Measurements from ENCODE around the gene SYT1. TPM values are rescaled to one million over a fixed set of nuclear protein-coding genes. Genes with fewer than 3 reads are reported as not detected.

SYT1 gene
- total and polyA plus RNA-seq, 2 of the 4 experiments (the other 2 are of a cell fraction), result 2.8 to 3.0 TPM

DNA sequence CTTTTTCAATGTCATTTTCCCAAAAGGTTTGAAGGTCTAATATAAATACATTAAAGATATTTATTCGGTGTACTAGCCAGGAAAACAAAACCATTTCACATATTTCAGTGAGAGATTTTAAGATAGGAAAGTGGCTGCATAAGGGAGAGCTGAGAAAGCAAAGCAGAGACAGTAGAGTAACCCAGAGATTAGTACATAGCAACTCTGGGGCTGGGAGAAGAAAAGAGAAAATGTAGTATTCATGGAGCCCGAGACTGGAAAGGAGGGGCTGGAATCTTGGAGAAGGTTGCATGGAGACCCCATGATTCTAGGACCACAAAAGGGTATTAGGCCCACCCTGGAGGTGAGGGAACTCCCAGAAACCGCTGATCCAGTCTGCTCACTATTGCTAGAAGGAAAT, 589.2 kb downstream of the SYT1 start:
- Histone ChIP-seq H3K4me2 (ENCODE audit: low read depth, low read length) (peak overlapping the region; percentile 92; the same call in 1 of the 2 replicates), H3K27me3 (ENCODE audit: control insufficient read depth, insufficient read depth, low read length) (no peaks in the 10 kb centered on the region), H3K23ac (ENCODE audit: low read depth, low read length) (0 out of 2 replicates have a peak overlapping the region, but pooled peaks have one; percentile 37), H2AK5ac (ENCODE audit: low read depth, low read length) (no peak overlapping the region; the same call in 1 of the 2 replicates), H3K14ac (replicated peaks; ENCODE audit: low read depth, low read length) (peak overlapping the region; percentile 77), H4K20me1 (ENCODE audit: insufficient read depth, low read length) (no peaks in the 10 kb centered on the region), H4K91ac (ENCODE audit: insufficient read depth, low read depth, low read length) (no peak overlapping the region), H2AK9ac (replicated peaks; ENCODE audit: low read depth, low read length, poor library complexity) (no peak overlapping the region), H3K9me1 (ENCODE audit: insufficient read depth, low read length) (peaks cover 10% of the 10 kb centered on the region), H3K79me1 (ENCODE audit: low read depth in 1 of 2, low read length in 2 of 2) (no peaks in the 10 kb centered on the region), H2AFZ (replicated peaks; ENCODE audit: low read length, poor library complexity) (peak overlapping the region; percentile 7), H3K36me3 (ENCODE audit: control insufficient read depth, insufficient read depth, low read length) (no peaks in the 10 kb centered on the region), H3K27ac (ENCODE audit: insufficient read depth, low read length) (no peak overlapping the region), H2BK5ac (ENCODE audit: low read depth, low read length, poor library complexity, severe bottlenecking) (no peak overlapping the region), H3K18ac (ENCODE audit: low read depth, low read length) (peak overlapping the region; percentile 80), H4K5ac (ENCODE audit: low read depth, low read length) (peak overlapping the region; percentile 64; the same call in 1 of the 2 replicates), H2BK20ac (ENCODE audit: low read depth, low read length) (peak overlapping the region; percentile 80), H3K9ac (ENCODE audit: low read depth, low read length) (no peak overlapping the region), H3K9me3 (ENCODE audit: control insufficient read depth, insufficient read depth, low read length) (no peaks in the 10 kb centered on the region), H3K4me3 (ENCODE audit: insufficient read depth, low read depth, low read length) (no peak overlapping the region; the same call in 1 of the 2 replicates), H3K56ac (ENCODE audit: extremely low read depth, insufficient read depth, low read length) (no peak overlapping the region), H2BK15ac (ENCODE audit: low read depth, low read length) (peak overlapping the region; percentile 34; the same call in 1 of the 3 replicates), H4K8ac (ENCODE audit: low read depth in 2 of 2, low read length in 2 of 2) (peak overlapping the region in 1 of 2 experiments; percentile 72; a peak in 2 of 4 replicates), H3K4me1 (ENCODE audit: control insufficient read depth, insufficient read depth, low read length) (peaks cover 12% of the 10 kb centered on the region), H2BK120ac (ENCODE audit: low read depth, low read length) (peak overlapping the region; percentile 5; the same call in 1 of the 2 replicates), H3K4ac (ENCODE audit: low read depth, low read length) (peak overlapping the region; percentile 59; the same call in 1 of the 2 replicates)
- TF ChIP-seq, protein P1, sequence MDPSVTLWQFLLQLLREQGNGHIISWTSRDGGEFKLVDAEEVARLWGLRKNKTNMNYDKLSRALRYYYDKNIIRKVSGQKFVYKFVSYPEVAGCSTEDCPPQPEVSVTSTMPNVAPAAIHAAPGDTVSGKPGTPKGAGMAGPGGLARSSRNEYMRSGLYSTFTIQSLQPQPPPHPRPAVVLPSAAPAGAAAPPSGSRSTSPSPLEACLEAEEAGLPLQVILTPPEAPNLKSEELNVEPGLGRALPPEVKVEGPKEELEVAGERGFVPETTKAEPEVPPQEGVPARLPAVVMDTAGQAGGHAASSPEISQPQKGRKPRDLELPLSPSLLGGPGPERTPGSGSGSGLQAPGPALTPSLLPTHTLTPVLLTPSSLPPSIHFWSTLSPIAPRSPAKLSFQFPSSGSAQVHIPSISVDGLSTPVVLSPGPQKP (IDR thresholded peaks at IDR 0.05; ENCODE audit: borderline replicate concordance, low read depth, low read length), result no peak
- TF ChIP-seq NFE2L2 (IDR thresholded peaks at IDR 0.05; ENCODE audit: low read depth, low read length) (no peak), BHLHE40 (IDR thresholded peaks at IDR 0.05; ENCODE audit: low read depth, low read length) (no peak), SMC3 (IDR thresholded peaks at IDR 0.05; ENCODE audit: low read depth, low read length) (no peak), MXI1 (IDR thresholded peaks at IDR 0.05; ENCODE audit: borderline replicate concordance, low read depth, low read length) (no peak), POLR2A (IDR thresholded peaks at IDR 0.05; ENCODE audit: low read depth, low read length) (no peak)
- intact Hi-C loops (cut with micrococcal nuclease) (no loop called here), in situ Hi-C loops (cut with MboI; ENCODE audit: low sequenced_read_pairs) (loop anchor here (5.0 kb wide), 1 partner anchor 48 kb away; no protein-coding TSS in a partner anchor), dilution Hi-C loops (cut with HindIII; ENCODE audit: low sequenced_read_pairs, unreplicated experiment) (no loop called here)
- DNase-seq, result no peak
- CTCF ChIA-PET, result no interaction called here
- ATAC-seq (ENCODE audit: low read depth), result no peak; the same call in 1 of the 2 replicates
- WGBS, 2 experiments (ENCODE audit: extremely low coverage in 2 of 2, insufficient read length in 1 of 2), result 57% methylated on average over 1 of the region's 3 CpGs; no CpG with 5 or more reads in 1 of the 2 experiments
- BruUV-seq (replicated peaks), result no TSS peak
- POLR2A ChIA-PET (ENCODE audit: unreplicated experiment), result no interaction called here
